ENCODE measurements around the gene HILPDA. TPM values are rescaled to one million over a fixed set of nuclear protein-coding genes. Genes with fewer than 3 reads are reported as not detected.

The HILPDA gene
- total and polyA plus RNA-seq, 9 of the 15 experiments (the other 6 are each of a cell fraction or from before 2014, with no cell fraction given), result 8.3 to 71.8 (median 23.5) TPM

DNA sequence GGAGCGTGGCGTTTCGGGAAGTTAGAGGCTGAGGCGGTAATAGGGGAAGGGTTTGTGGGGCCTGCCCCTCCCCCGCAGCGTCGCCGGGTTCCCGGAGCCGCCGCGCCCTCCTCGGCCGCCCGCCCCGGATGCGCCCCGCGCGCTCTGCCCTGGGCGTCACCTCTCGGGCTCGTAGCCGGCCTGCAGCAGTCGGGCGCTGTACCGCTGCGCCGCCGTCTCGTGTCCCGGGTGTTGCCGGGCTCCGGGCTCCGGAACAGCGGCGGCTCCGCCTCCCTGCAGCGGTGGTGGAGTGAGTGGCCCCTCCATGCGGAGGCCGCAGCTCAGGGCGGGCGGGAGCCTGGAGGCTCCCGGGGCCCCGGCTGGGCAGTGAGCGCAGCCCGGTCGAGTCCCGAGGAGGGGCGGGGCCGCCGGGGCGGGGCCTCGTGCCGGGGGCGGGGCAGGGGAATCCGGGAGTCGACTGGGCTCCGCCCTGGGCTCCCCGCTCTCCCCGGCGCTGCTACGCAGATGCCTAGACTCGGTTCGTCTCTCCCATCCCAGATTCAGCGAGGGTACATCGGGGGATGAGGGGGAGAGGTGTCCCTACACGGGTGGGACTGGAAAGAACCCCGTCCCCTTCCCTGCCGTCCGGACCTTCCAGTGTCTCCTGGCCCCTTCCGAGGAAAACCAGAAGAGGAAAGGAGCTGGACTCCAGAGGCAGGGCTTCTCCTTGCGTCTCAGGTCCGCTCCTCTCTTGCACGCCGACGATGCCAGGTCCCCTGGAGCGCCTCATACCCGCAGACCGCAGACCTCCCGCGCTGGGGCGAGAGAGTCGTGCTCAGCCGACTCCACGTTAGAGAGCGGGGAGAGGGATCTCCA is 45.9 kb upstream of the HILPDA start, which contains the start of gene IMPDH1 (continued):
- TF ChIP-seq ZNF263 (CRISPR knock-in tag; IDR thresholded peaks at IDR 0.05; ENCODE audit: borderline replicate concordance) (peak; percentile 50; the same call in 1 of the 2 replicates), ARID1B (IDR thresholded peaks at IDR 0.05) (0 out of 2 replicates have a peak, but pooled peaks have one; percentile 47), ZNF699 (CRISPR knock-in tag; IDR thresholded peaks at IDR 0.05; ENCODE audit: insufficient replicate concordance) (no peak), ZNF274 (IDR thresholded peaks at IDR 0.05; ENCODE audit: borderline replicate concordance, low read depth, low read length) (no peak), ZNF780A (CRISPR knock-in tag; IDR thresholded peaks at IDR 0.05) (no peak), ZNF24 (IDR thresholded peaks at IDR 0.05) (peak; percentile 63), GATAD2A (IDR thresholded peaks at IDR 0.05) (peak; percentile 71; the same call in 1 of the 2 replicates)

- H3K9ac ChIP-seq (ENCODE audit: insufficient read depth in 1 of 2, low read depth in 2 of 2, low read length in 2 of 2), result peak overlapping the region; percentile 63 to 94
- WGBS (ENCODE audit: insufficient coverage, low coverage, missing lambda C conversion rate), result 1% methylated on average over 6 of the region's 6 CpGs
- no peaks in the 10 kb centered on the region for H3K36me3 ChIP-seq (ENCODE audit: control insufficient read depth, insufficient read depth, low read length)
- intact Hi-C loops (cut with micrococcal nuclease), result no loop called here
- peaks cover 36 to 49% of the 10 kb centered on the region in 2 experiments for H3K4me1 ChIP-seq (replicated peaks in 1 of 2; ENCODE audit: control insufficient read depth in 2 of 2, insufficient read depth in 2 of 2, low read length in 2 of 2)
- H2AFZ ChIP-seq (ENCODE audit: low read depth, low read length), result peak overlapping the region; percentile 97
- H3K9me3 ChIP-seq (replicated peaks; ENCODE audit: control insufficient read depth, insufficient read depth, low read depth, low read length), result no peaks in the 10 kb centered on the region
- BruUV-seq (replicated peaks), result no TSS peak
- H3K79me2 ChIP-seq (ENCODE audit: control insufficient read depth, insufficient read depth, low read length), result peaks cover 9% of the 10 kb centered on the region
- FAIRE-seq, result peak; percentile 66
- peak overlapping the region; percentile 96 for H3K4me2 ChIP-seq (ENCODE audit: insufficient read depth, low read length)
- no peaks in the 10 kb centered on the region for H3K9me1 ChIP-seq (ENCODE audit: control insufficient read depth, insufficient read depth, low read length)
- ChIA-PET CTCF (ENCODE audit: low intra/inter-chr PET ratio) (no interaction called here), POLR2A (interaction anchor here (1.0 to 2.6 kb wide), 2 partner anchors 14 to 66 kb away, joined by 3 to 10 read pairs; partner anchors contain the start of gene RBM28)
- peak overlapping the region; percentile 49 for H3K4me3 ChIP-seq
- ATAC-seq, result no peak
- peak overlapping the region; percentile 20; the same call in 2 of the 3 replicates for H3K27ac ChIP-seq (ENCODE audit: extremely low read depth, low read depth, low read length)
- no peaks in the 10 kb centered on the region for H3K27me3 ChIP-seq (ENCODE audit: control insufficient read depth in 2 of 2, insufficient read depth in 2 of 2, low read length in 2 of 2)
- no peak for DNase-seq (ENCODE audit: extremely low read depth in 1 of 4, low spot score in 3 of 4)
- H4K20me1 ChIP-seq (replicated peaks; ENCODE audit: control insufficient read depth, insufficient read depth, low read length), result no peaks in the 10 kb centered on the region
- in situ Hi-C loops (cut with MboI), result no loop called here
- TF ChIP-seq ZNF134 (CRISPR knock-in tag; conservative IDR thresholded peaks at IDR 0.05) (no peak), MTA2 (IDR thresholded peaks at IDR 0.05; ENCODE audit: low read depth) (no peak), JUND (IDR thresholded peaks at IDR 0.05; ENCODE audit: borderline replicate concordance, low read depth, low read length) (no peak), JUND (tag; IDR thresholded peaks at IDR 0.05; ENCODE audit: borderline replicate concordance, low read depth, low read length) (no peak)
- TF ChIP-seq, protein P1, sequence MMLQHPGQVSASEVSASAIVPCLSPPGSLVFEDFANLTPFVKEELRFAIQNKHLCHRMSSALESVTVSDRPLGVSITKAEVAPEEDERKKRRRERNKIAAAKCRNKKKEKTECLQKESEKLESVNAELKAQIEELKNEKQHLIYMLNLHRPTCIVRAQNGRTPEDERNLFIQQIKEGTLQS (IDR thresholded peaks at IDR 0.05), result no peak
- TF ChIP-seq, protein P1 (CRISPR knock-in tag; conservative IDR thresholded peaks at IDR 0.05), result peak; percentile 64; the same call in 1 of the 2 replicates
These were observed 45.3 kb upstream of the HILPDA start for GRCh38 chr7:128410451-128410753.

Measured in K562 (cell line).